T-helper 2 cell treated with Interferon-gamma antibody and Interleukin-4, amounts not matched to agents 5 μg/mL and 100 μg/mL, for 36 hours (primary cell): ENCODE measurements around the gene SPAG9.

ENCODE experiments used
- DNase-seq: peaks from one replicate; pipeline ENCODE4 v3.0.0; 2021; ENCODE audit warnings: low spot score
- H3K27ac Mint-ChIP-seq: one replicate; pipeline ENCODE4 v1.8.0; 2021; ENCODE audit warnings: mild to moderate bottlenecking, mixed read lengths
- H3K27me3 Mint-ChIP-seq: one replicate; pipeline ENCODE4 v1.8.0; 2021; ENCODE audit warnings: low read depth, mixed read lengths
- H3K36me3 Mint-ChIP-seq: one replicate; pipeline ENCODE4 v1.8.0; 2021; ENCODE audit warnings: low read depth, mixed read lengths
- H3K4me1 Mint-ChIP-seq: one replicate; pipeline ENCODE4 v1.8.0; 2021; ENCODE audit warnings: low read depth, mixed read lengths
- H3K4me3 Mint-ChIP-seq: one replicate; pipeline ENCODE4 v1.8.0; 2022; ENCODE audit warnings: mild to moderate bottlenecking, moderate library complexity, mixed read lengths
- H3K9me3 Mint-ChIP-seq: one replicate; pipeline ENCODE4 v1.8.0; 2021; ENCODE audit warnings: mixed read lengths

The SPAG9 gene

DNA sequence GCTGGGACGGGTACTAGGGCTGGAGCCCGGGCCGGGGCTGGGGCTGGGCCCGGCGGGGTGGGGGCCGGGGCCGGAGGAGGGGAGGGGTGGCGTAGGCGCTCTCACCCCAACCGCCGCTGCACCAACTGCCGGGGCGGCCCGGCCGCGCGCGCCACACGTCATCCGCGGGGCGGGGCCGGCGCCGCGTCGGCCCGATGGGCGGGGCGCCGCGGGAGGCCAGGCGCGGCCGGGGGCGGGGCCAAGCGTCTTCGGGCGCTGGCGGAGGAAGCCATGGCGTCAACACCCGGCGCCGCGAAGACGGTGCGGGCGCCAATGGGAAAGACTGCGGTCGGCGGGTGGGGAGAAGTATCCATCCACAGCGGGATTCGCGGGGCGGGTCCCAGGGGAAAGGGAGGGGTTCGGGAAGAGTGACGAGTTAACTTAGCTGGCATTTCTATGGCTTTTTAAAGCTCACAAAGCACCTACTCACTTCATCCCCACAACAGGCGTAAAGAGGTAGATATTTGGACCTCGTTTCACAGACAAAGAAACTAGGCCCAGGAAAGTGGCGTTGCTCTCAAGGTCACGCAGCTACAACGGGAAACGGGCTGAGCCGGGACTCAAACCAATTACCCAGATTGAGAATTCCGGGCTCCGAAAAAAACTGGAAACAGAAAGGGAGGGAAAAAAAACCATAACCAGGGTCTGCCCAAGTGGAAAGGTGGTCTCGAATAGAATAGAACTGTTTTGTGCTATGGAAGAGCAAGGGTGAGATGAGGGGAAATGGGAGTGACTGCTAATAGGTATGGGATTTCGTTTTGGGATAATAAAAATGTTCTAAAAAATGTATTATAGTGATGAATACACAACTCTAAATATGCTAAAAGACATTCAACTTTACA lies at the start of gene SPAG9:
Gene SPAG9, minus strand, starts transcription at position 130 of the 881 bp plus-strand sequence. CDS start 212 bp downstream, outside the sequence.
- H3K4me3 Mint-ChIP-seq: peak within 1 kb of the TSS; percentile 97

DNA sequence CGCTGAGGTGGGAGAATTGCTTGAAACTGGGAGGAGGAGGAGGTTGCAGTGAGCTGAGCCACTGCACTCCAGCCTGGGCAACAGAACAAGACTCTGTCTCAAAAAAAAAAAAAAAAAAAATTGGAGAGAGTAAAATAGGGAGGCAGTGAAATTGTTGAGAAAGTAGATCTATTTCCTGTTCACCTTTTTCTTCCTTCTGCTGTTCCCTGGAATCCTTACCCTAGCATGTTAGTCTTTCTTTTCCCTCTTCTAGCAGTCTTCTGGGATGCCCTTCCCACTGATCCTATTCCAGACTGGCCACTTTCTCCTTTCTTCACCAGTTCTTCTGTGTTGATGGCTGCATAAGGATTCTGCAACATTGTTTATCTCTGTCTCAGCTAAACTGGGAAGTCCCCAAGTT lies 48.7 kb upstream of the SPAG9 start:
- Mint-ChIP-seq H3K36me3 (peaks cover 43% of the 10 kb centered on the region), H3K27me3 (no peaks in the 10 kb centered on the region), H3K9me3 (no peaks in the 10 kb centered on the region), H3K4me1 (peaks cover 24% of the 10 kb centered on the region), H3K27ac (peak overlapping the region; percentile 22), H3K4me3 (peak overlapping the region; percentile 11)
- no peak for DNase-seq

More for the DNA sequence above, at the start of gene SPAG9:
- peaks cover 40% of the 10 kb centered on the region for H3K4me1 Mint-ChIP-seq
- DNase-seq: peak; percentile 95
- peaks cover 7% of the 10 kb centered on the region for H3K36me3 Mint-ChIP-seq
- no peaks in the 10 kb centered on the region for H3K27me3 Mint-ChIP-seq
- H3K27ac Mint-ChIP-seq: peak within 1 kb of the TSS; percentile 98
- no peaks in the 10 kb centered on the region for H3K9me3 Mint-ChIP-seq

DNA sequence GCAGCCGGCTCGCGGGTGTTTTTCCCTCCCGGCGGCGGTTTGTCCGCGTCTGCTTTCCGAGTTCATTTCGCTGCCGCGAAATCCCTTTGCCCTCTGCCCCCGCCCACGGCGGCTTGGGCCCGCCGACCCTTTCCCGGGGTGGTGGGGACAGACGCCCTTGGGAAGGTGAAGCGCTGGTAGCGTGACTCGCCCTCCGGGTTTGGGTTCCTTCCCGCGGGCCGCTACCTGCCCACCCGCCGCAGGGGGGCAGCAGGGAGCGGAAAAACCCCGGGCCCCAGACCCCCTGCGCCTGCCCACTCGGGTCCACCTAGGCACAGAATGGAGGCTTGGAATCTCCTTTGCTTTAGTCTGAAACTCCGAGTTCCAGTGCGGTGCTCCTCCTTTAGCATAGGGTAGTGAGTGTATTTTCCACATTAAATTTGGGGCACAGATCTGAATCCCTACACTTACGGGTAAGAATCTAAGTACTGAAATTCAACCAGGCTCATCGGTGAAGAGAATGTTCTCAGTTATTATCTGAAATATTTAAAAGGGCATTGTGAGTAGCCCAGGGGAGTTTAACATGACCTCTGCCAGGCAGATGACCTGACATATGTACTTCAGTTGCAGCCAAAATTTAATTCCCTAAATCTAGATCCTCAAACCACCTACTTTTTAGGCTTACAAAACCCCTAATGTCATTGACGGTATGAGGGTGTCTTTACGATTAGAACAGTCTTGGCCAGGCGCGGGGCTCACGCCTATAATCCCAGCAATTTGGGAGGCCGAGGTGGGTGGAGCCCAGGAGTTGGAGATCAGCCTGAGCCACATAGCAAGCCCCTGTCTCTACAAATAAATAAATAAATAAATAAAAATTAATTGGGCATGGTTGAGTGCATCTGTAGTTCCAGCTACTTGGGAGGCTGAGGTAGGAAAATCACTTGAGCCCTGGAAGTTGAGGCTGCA lies 46.6 kb upstream of the SPAG9 start:
- Mint-ChIP-seq H3K36me3 (peaks cover 42% of the 10 kb centered on the region), H3K9me3 (no peaks in the 10 kb centered on the region), H3K27me3 (no peaks in the 10 kb centered on the region), H3K4me1 (peaks cover 22% of the 10 kb centered on the region), H3K4me3 (peak overlapping the region; percentile 88), H3K27ac (peak overlapping the region; percentile 85)
- peak; percentile 62 for DNase-seq

DNA sequence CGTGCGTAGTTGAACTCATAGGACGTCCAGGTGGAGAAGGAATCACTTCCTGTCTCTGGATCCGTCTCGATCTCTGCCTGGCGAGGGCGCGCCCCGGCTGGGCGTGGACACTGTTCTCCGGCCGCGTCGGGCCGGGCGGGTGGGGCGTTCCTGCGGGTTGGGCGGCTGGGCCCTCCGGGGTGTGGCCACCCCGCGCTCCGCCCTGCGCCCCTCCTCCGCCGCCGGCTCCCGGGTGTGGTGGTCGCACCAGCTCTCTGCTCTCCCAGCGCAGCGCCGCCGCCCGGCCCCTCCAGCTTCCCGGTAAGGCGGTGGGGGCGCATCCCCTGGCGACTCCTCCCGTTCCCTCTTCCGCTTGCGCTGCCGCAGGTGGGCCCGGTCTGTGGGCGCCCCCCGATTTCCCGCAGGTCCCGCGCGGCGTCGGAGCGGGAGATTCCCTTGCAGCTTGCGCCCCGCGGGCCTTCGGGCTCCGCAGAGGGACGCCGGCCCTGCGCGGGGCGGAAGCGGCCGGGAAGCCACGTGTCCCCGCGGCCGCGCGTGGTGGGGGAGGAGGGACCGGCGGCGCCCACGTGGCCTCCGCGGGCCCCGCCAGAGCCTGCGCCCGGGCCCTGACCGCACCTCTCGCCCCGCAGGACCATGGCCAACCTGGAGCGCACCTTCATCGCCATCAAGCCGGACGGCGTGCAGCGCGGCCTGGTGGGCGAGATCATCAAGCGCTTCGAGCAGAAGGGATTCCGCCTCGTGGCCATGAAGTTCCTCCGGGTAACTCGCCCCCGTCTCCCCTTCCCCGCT lies 45.7 kb upstream of the SPAG9 start, which contains the start of gene NME2:
Gene NME2, plus strand, starts transcription at position 214 of the 789 bp plus-strand sequence. Its CDS starts 420 bp downstream, at position 634.
- DNase-seq: peak; percentile 81
- Mint-ChIP-seq H3K36me3 (peaks cover 46% of the 10 kb centered on the region), H3K27ac (peak within 1 kb of the TSS; percentile 98)

GRCh38 chr17:51165680-51166197 lies 45.1 kb upstream of the SPAG9 start:
- H3K27me3 Mint-ChIP-seq: no peaks in the 10 kb centered on the region
- H3K4me3 Mint-ChIP-seq: peak overlapping the region; percentile 95
- DNase-seq: no peak
- H3K4me1 Mint-ChIP-seq: peaks cover 22% of the 10 kb centered on the region
- peaks cover 47% of the 10 kb centered on the region for H3K36me3 Mint-ChIP-seq
- H3K27ac Mint-ChIP-seq: peak overlapping the region; percentile 98
- H3K9me3 Mint-ChIP-seq: no peaks in the 10 kb centered on the region

More for the DNA sequence above, 45.7 kb upstream of the SPAG9 start, which contains the start of gene NME2:
- Mint-ChIP-seq H3K4me1 (peaks cover 22% of the 10 kb centered on the region), H3K27me3 (no peaks in the 10 kb centered on the region), H3K4me3 (peak within 1 kb of the TSS; percentile 95), H3K9me3 (no peaks in the 10 kb centered on the region)

GRCh38 chr17:51164911-51165679 lies 44.4 kb upstream of the SPAG9 start:
- H3K27ac Mint-ChIP-seq: peak overlapping the region; percentile 98
- no peaks in the 10 kb centered on the region for H3K9me3 Mint-ChIP-seq
- no peak for DNase-seq
- H3K27me3 Mint-ChIP-seq: no peaks in the 10 kb centered on the region
- peak overlapping the region; percentile 95 for H3K4me3 Mint-ChIP-seq
- peaks cover 22% of the 10 kb centered on the region for H3K4me1 Mint-ChIP-seq
- H3K36me3 Mint-ChIP-seq: peaks cover 48% of the 10 kb centered on the region

DNA sequence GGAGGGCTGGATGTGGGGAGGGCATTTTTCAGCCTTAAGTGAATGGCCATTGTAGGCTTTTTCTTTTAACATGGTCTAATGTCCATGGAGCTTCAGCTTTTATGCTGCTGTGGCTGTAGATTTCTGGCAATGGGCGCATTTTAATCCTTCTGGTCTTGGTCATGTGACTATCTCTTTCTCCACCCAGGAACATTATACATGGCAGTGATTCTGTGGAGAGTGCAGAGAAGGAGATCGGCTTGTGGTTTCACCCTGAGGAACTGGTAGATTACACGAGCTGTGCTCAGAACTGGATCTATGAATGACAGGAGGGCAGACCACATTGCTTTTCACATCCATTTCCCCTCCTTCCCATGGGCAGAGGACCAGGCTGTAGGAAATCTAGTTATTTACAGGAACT lies 40.9 kb upstream of the SPAG9 start:
- Mint-ChIP-seq H3K4me3 (no peak overlapping the region), H3K9me3 (no peaks in the 10 kb centered on the region), H3K36me3 (peaks cover 45% of the 10 kb centered on the region), H3K27me3 (no peaks in the 10 kb centered on the region), H3K27ac (no peak overlapping the region), H3K4me1 (peaks cover 14% of the 10 kb centered on the region)
- no peak for DNase-seq

- H3K4me3 Mint-ChIP-seq: no peak overlapping the region
- H3K27me3 Mint-ChIP-seq: no peaks in the 10 kb centered on the region
- DNase-seq: no peak
- peaks cover 10% of the 10 kb centered on the region for H3K4me1 Mint-ChIP-seq
- no peak overlapping the region for H3K27ac Mint-ChIP-seq
- H3K36me3 Mint-ChIP-seq: peaks cover 49% of the 10 kb centered on the region
- H3K9me3 Mint-ChIP-seq: no peaks in the 10 kb centered on the region
Measured at GRCh38 chr17:51159604-51160003, 38.9 kb upstream of the SPAG9 start.

- Mint-ChIP-seq H3K4me3 (peak overlapping the region; percentile 39), H3K9me3 (no peaks in the 10 kb centered on the region), H3K4me1 (peaks cover 13% of the 10 kb centered on the region), H3K27ac (no peak overlapping the region), H3K36me3 (peaks cover 28% of the 10 kb centered on the region), H3K27me3 (no peaks in the 10 kb centered on the region)
- DNase-seq: no peak
Measured at GRCh38 chr17:51155416-51155815, 34.7 kb upstream of the SPAG9 start.

GRCh38 chr17:51154176-51154575 lies 33.5 kb upstream of the SPAG9 start:
- peaks cover 13% of the 10 kb centered on the region for H3K4me1 Mint-ChIP-seq
- H3K36me3 Mint-ChIP-seq: peaks cover 20% of the 10 kb centered on the region
- no peaks in the 10 kb centered on the region for H3K9me3 Mint-ChIP-seq
- no peak overlapping the region for H3K27ac Mint-ChIP-seq
- no peak overlapping the region for H3K4me3 Mint-ChIP-seq
- no peak for DNase-seq
- H3K27me3 Mint-ChIP-seq: no peaks in the 10 kb centered on the region

DNA sequence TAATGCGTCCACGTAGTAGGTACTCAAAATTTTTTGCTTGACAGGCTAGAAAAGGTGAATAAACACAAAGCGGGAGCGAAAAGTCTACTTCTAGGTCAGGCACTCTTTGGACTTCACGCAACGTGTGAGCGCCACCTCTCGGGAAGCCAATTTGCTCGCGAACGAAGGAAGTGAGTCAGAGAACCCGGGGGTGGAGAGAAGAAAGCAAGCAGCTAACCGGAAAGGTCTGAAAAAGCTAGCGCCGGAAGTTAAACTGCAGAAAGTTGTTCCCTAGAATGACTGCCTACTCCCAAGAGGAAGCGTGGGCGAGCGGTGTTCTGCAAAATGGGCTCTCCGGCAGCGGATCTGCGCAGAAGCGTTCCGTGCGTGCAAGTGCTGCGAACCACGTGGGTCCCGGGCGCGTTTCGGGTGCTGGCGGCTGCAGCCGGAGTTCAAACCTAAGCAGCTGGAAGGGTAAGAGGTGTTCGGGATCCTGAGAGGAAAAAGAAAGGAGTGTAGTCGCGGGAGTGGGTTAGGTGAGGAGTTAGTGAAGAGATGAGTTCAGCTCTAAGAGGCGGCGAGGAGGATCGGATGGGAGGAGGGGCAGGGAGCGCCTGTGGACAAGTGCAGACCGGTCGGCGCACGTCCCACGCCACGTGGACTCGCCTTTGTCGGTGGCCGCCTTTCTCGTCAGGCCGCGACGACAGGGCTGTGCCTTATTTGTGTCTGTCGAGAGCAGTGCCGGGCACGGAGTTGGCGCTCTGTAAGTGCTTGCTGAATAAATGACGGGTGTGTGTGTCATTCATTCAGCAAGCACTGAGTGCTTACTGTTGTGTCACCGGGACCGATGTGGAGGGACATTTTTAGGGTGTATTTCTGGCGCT lies 32.8 kb upstream of the SPAG9 start, which contains the start of gene NME1:
Gene NME1, plus strand, starts transcription at position 350 of the 863 bp plus-strand sequence. CDS start 2,096 bp downstream, outside the sequence.
- Mint-ChIP-seq H3K27ac (no peak within 1 kb of the TSS), H3K36me3 (peaks cover 19% of the 10 kb centered on the region), H3K4me3 (no peak within 1 kb of the TSS), H3K4me1 (peaks cover 13% of the 10 kb centered on the region), H3K9me3 (no peaks in the 10 kb centered on the region), H3K27me3 (no peaks in the 10 kb centered on the region)
- DNase-seq: peak; percentile 99
